ENCODE measurements around the gene SPATA31E1.

GRCh38 chr9:87840134-87840533 is 42.5 kb upstream of the SPATA31E1 start:
- TF ChIP-seq TAF1 (IDR thresholded peaks at IDR 0.05; ENCODE audit: borderline replicate concordance, insufficient read depth, low read length) (no peak), POLR2AphosphoS5 (IDR thresholded peaks at IDR 0.05; ENCODE audit: low read depth, low read length) (no peak)

Measured in PFSK-1 (cell line).